ENCODE results near the gene PRKG1. TPM values are rescaled to one million over a fixed set of nuclear protein-coding genes. Genes with fewer than 3 reads are reported as not detected.
A peak's percentile ranks its signal among the peaks of the same experiment; 100 is the strongest.

PRKG1 gene
- total and polyA plus RNA-seq, 2 experiments from 2014 or later: 18.2 to 21.1 TPM

- TF ChIP-seq, protein P1, sequence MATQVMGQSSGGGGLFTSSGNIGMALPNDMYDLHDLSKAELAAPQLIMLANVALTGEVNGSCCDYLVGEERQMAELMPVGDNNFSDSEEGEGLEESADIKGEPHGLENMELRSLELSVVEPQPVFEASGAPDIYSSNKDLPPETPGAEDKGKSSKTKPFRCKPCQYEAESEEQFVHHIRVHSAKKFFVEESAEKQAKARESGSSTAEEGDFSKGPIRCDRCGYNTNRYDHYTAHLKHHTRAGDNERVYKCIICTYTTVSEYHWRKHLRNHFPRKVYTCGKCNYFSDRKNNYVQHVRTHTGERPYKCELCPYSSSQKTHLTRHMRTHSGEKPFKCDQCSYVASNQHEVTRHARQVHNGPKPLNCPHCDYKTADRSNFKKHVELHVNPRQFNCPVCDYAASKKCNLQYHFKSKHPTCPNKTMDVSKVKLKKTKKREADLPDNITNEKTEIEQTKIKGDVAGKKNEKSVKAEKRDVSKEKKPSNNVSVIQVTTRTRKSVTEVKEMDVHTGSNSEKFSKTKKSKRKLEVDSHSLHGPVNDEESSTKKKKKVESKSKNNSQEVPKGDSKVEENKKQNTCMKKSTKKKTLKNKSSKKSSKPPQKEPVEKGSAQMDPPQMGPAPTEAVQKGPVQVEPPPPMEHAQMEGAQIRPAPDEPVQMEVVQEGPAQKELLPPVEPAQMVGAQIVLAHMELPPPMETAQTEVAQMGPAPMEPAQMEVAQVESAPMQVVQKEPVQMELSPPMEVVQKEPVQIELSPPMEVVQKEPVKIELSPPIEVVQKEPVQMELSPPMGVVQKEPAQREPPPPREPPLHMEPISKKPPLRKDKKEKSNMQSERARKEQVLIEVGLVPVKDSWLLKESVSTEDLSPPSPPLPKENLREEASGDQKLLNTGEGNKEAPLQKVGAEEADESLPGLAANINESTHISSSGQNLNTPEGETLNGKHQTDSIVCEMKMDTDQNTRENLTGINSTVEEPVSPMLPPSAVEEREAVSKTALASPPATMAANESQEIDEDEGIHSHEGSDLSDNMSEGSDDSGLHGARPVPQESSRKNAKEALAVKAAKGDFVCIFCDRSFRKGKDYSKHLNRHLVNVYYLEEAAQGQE (IDR thresholded peaks at IDR 0.05; ENCODE audit: unreplicated experiment): no peak
- TF ChIP-seq NANOG (IDR thresholded peaks at IDR 0.05; ENCODE audit: borderline replicate concordance) (no peak), EZH2 (IDR thresholded peaks at IDR 0.05; ENCODE audit: low read depth, unreplicated experiment) (no peak)
Observed at GRCh38 chr10:51030480-51030879, 43.8 kb upstream of the PRKG1 start (continued).

GRCh38 chr10:51031950-51032349 lies 42.3 kb upstream of the PRKG1 start:
- Histone ChIP-seq H2AFZ (no peak overlapping the region), H4K20me1 (replicated peaks; ENCODE audit: insufficient read depth) (no peaks in the 10 kb centered on the region), H3K27ac (ENCODE audit: low read depth) (no peak overlapping the region), H3F3A (replicated peaks; ENCODE audit: low read depth) (no peaks in the 10 kb centered on the region), H3K4me1 (ENCODE audit: insufficient read depth) (peaks cover 37% of the 10 kb centered on the region), H3K79me2 (replicated peaks; ENCODE audit: insufficient read depth) (no peaks in the 10 kb centered on the region), H3K9me2 (ENCODE audit: insufficient read depth) (no peaks in the 10 kb centered on the region), H3K4me3 (no peak overlapping the region), H3K4me2 (no peak overlapping the region), H3K36me3 (ENCODE audit: insufficient read depth) (no peaks in the 10 kb centered on the region), H3K27me3 (ENCODE audit: insufficient read depth) (no peaks in the 10 kb centered on the region)
- no peaks in the 10 kb centered on the region for H3K27me3 Mint-ChIP-seq (ENCODE audit: insufficient read depth, low read depth, poor library complexity)
- DNase-seq (ENCODE audit: low spot score) (peak; percentile 56), ATAC-seq (peak; percentile 70)
- peaks cover 41% of the 10 kb centered on the region for H3K4me1 Mint-ChIP-seq
- no peak overlapping the region for H3K4me3 Mint-ChIP-seq
- no peaks in the 10 kb centered on the region for H3K9me3 Mint-ChIP-seq
- no peaks in the 10 kb centered on the region for H3K36me3 Mint-ChIP-seq (ENCODE audit: low read depth)
- H3K27ac Mint-ChIP-seq: no peak overlapping the region
- TF ChIP-seq, protein P2, sequence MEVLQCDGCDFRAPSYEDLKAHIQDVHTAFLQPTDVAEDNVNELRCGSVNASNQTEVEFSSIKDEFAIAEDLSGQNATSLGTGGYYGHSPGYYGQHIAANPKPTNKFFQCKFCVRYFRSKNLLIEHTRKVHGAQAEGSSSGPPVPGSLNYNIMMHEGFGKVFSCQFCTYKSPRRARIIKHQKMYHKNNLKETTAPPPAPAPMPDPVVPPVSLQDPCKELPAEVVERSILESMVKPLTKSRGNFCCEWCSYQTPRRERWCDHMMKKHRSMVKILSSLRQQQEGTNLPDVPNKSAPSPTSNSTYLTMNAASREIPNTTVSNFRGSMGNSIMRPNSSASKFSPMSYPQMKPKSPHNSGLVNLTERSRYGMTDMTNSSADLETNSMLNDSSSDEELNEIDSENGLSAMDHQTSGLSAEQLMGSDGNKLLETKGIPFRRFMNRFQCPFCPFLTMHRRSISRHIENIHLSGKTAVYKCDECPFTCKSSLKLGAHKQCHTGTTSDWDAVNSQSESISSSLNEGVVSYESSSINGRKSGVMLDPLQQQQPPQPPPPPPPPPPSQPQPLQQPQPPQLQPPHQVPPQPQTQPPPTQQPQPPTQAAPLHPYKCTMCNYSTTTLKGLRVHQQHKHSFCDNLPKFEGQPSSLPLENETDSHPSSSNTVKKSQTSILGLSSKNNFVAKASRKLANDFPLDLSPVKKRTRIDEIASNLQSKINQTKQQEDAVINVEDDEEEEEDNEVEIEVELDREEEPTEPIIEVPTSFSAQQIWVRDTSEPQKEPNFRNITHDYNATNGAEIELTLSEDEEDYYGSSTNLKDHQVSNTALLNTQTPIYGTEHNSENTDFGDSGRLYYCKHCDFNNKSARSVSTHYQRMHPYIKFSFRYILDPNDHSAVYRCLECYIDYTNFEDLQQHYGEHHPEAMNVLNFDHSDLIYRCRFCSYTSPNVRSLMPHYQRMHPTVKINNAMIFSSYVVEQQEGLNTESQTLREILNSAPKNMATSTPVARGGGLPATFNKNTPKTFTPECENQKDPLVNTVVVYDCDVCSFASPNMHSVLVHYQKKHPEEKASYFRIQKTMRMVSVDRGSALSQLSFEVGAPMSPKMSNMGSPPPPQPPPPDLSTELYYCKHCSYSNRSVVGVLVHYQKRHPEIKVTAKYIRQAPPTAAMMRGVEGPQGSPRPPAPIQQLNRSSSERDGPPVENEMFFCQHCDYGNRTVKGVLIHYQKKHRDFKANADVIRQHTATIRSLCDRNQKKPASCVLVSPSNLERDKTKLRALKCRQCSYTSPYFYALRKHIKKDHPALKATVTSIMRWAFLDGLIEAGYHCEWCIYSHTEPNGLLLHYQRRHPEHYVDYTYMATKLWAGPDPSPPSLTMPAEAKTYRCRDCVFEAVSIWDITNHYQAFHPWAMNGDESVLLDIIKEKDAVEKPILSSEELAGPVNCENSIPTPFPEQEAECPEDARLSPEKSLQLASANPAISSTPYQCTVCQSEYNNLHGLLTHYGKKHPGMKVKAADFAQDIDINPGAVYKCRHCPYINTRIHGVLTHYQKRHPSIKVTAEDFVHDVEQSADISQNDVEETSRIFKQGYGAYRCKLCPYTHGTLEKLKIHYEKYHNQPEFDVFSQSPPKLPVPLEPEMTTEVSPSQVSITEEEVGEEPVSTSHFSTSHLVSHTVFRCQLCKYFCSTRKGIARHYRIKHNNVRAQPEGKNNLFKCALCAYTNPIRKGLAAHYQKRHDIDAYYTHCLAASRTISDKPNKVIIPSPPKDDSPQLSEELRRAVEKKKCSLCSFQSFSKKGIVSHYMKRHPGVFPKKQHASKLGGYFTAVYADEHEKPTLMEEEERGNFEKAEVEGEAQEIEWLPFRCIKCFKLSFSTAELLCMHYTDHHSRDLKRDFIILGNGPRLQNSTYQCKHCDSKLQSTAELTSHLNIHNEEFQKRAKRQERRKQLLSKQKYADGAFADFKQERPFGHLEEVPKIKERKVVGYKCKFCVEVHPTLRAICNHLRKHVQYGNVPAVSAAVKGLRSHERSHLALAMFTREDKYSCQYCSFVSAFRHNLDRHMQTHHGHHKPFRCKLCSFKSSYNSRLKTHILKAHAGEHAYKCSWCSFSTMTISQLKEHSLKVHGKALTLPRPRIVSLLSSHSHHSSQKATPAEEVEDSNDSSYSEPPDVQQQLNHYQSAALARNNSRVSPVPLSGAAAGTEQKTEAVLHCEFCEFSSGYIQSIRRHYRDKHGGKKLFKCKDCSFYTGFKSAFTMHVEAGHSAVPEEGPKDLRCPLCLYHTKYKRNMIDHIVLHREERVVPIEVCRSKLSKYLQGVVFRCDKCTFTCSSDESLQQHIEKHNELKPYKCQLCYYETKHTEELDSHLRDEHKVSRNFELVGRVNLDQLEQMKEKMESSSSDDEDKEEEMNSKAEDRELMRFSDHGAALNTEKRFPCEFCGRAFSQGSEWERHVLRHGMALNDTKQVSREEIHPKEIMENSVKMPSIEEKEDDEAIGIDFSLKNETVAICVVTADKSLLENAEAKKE (CRISPR knock-in tag; IDR thresholded peaks at IDR 0.05): peak; percentile 55
- TF ChIP-seq JUNB (IDR thresholded peaks at IDR 0.05; ENCODE audit: unreplicated experiment): no peak
- TF ChIP-seq, protein P3, sequence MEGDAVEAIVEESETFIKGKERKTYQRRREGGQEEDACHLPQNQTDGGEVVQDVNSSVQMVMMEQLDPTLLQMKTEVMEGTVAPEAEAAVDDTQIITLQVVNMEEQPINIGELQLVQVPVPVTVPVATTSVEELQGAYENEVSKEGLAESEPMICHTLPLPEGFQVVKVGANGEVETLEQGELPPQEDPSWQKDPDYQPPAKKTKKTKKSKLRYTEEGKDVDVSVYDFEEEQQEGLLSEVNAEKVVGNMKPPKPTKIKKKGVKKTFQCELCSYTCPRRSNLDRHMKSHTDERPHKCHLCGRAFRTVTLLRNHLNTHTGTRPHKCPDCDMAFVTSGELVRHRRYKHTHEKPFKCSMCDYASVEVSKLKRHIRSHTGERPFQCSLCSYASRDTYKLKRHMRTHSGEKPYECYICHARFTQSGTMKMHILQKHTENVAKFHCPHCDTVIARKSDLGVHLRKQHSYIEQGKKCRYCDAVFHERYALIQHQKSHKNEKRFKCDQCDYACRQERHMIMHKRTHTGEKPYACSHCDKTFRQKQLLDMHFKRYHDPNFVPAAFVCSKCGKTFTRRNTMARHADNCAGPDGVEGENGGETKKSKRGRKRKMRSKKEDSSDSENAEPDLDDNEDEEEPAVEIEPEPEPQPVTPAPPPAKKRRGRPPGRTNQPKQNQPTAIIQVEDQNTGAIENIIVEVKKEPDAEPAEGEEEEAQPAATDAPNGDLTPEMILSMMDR (conservative IDR thresholded peaks at IDR 0.05; ENCODE audit: low read depth in 2 of 2): peak; percentile 21 to 44; a peak in 2 of 4 replicates

Measured in GM23338 (cell line).